ENCODE data around the gene PIANP.

GRCh38 chr12:6699989-6700645 is 498 bp downstream of the PIANP start:
- TF ChIP-seq CTCF (conservative IDR thresholded peaks at IDR 0.05): no peak
- TF ChIP-seq ZFX (IDR thresholded peaks at IDR 0.05): no peak
